ENCODE measurements around the gene NOS1AP.
"Not testable (repeated sequence)": the region's sequence is repeated elsewhere in the genome, so short reads cannot be mapped to it uniquely, and the experiment has no call there.

NOS1AP gene

GRCh38 chr1:162389021-162389818 lies 319.7 kb downstream of the NOS1AP start:
- no peak for DNase-seq

- DNase-seq: no peak
These were observed 320.5 kb downstream of the NOS1AP start for GRCh38 chr1:162389971-162390370.

GRCh38 chr1:162390396-162391185 lies 321.1 kb downstream of the NOS1AP start:
- DNase-seq: no peak

- DNase-seq: no peak
These were observed 322.5 kb downstream of the NOS1AP start for GRCh38 chr1:162391790-162392563.

GRCh38 chr1:162396201-162396906 lies 326.9 kb downstream of the NOS1AP start:
- no peak for DNase-seq

GRCh38 chr1:162397039-162397448 lies 327.6 kb downstream of the NOS1AP start:
- DNase-seq: no peak

- DNase-seq: no peak
These were observed 328.6 kb downstream of the NOS1AP start for GRCh38 chr1:162397943-162398560.

- no peak for DNase-seq
These were observed 329.6 kb downstream of the NOS1AP start for GRCh38 chr1:162398999-162399580.

GRCh38 chr1:162400790-162401355 lies 331.4 kb downstream of the NOS1AP start:
- no peak for DNase-seq

- DNase-seq: no peak
These were observed 335.2 kb downstream of the NOS1AP start for GRCh38 chr1:162404550-162405160.

- DNase-seq: no peak
These were observed 336.3 kb downstream of the NOS1AP start for GRCh38 chr1:162405800-162406199.

GRCh38 chr1:162406811-162407210 lies 337.3 kb downstream of the NOS1AP start:
- DNase-seq: no peak

- no peak for DNase-seq
These were observed 338.0 kb downstream of the NOS1AP start for GRCh38 chr1:162407539-162407938.

- no peak for DNase-seq
These were observed 342.5 kb downstream of the NOS1AP start, which contains the start of gene SH2D1B for GRCh38 chr1:162412002-162412401. TSS of gene SH2D1B (minus strand) at chr1:162412136. CDS start at chr1:162412016, 120 bp downstream.

GRCh38 chr1:162416215-162416614 lies 346.7 kb downstream of the NOS1AP start:
- no peak for DNase-seq

GRCh38 chr1:162416909-162417308 lies 347.4 kb downstream of the NOS1AP start:
- DNase-seq: no peak

- no peak for DNase-seq
These were observed 348.2 kb downstream of the NOS1AP start for GRCh38 chr1:162417650-162418049.

- not testable (repeated sequence) for DNase-seq
These were observed 349.1 kb downstream of the NOS1AP start for GRCh38 chr1:162418584-162418983.

GRCh38 chr1:162419450-162419931 lies 350.0 kb downstream of the NOS1AP start:
- DNase-seq: not testable (repeated sequence)

Data from activated CD8-positive, alpha-beta memory T cell treated with anti-CD3 and anti-CD28 coated beads for 24 hours (primary cell).